Osteoblast (primary cell): ENCODE measurements around the gene CFAP77. TPM values are rescaled to one million over a fixed set of nuclear protein-coding genes. Genes with fewer than 3 reads are reported as not detected.

Experiments
- DNase-seq: peaks from one replicate; pipeline ENCODE4 v3.0.0; 2011; ENCODE audit warnings: low spot score, mixed read lengths; ENCODE audit not compliant: insufficient read length; ENCODE audit errors: missing footprints
- H2AFZ ChIP-seq: 2 replicates; pipeline ENCODE4 v1.6.0; 2011; ENCODE audit warnings: mild to moderate bottlenecking, low read length
- H3K27ac ChIP-seq: 2 replicates; pipeline ENCODE4 v1.5.1; 2011; ENCODE audit warnings: mild to moderate bottlenecking, low read depth, low read length, moderate library complexity
- H3K27me3 ChIP-seq: 2 replicates; pipeline ENCODE4 v1.6.0; 2012; ENCODE audit warnings: mild to moderate bottlenecking, control low read depth, inconsistent platforms, low read length, moderate library complexity; ENCODE audit not compliant: insufficient read depth
- H3K36me3 ChIP-seq: 2 replicates; pipeline ENCODE4 v1.5.1; 2011; ENCODE audit warnings: mild to moderate bottlenecking, low read length, control low read depth, moderate library complexity; ENCODE audit not compliant: insufficient read depth
- H3K4me1 ChIP-seq: 2 replicates; pipeline ENCODE4 v1.5.1; 2011; ENCODE audit warnings: mild to moderate bottlenecking, low read length, control low read depth, moderate library complexity; ENCODE audit not compliant: insufficient read depth
- H3K4me2 ChIP-seq: 2 replicates; pipeline ENCODE4 v1.6.0; 2011; ENCODE audit warnings: mild to moderate bottlenecking, low read length; ENCODE audit not compliant: insufficient read depth
- H3K4me3 ChIP-seq: fragments of 200-600 bp; sonication (generic); 3 replicates; pipeline ENCODE4 v1.5.1; 2012; ENCODE audit warnings: mild to moderate bottlenecking, low read length, inconsistent platforms; ENCODE audit not compliant: insufficient read depth
- H3K79me2 ChIP-seq: 2 replicates; pipeline ENCODE4 v1.6.0; 2012; ENCODE audit warnings: mild to moderate bottlenecking, low read length, control low read depth, inconsistent platforms; ENCODE audit not compliant: insufficient read depth
- H3K9me3 ChIP-seq: 2 replicates; pipeline ENCODE4 v1.5.1; 2011; ENCODE audit warnings: low read depth, low read length, control low read depth
- H4K20me1 ChIP-seq: 2 replicates; pipeline ENCODE4 v1.6.0; 2012; ENCODE audit warnings: mild to moderate bottlenecking, low read length, control low read depth; ENCODE audit not compliant: insufficient read depth
- total RNA-seq: library from RNA; depleted of rRNA; stranded (reverse); fragments of >200 nt; gene quantifications from 2 replicates; pipeline ENCODE4 v1.2.3, GENCODE V29; 2012
- TF ChIP-seq, protein P1 (sequence below): IDR thresholded peaks from 2 replicates; pipeline ENCODE4 v1.5.1; 2011; ENCODE audit warnings: mild to moderate bottlenecking, low read depth, low read length, moderate library complexity; ENCODE audit errors: extremely low read depth

The CFAP77 gene
- total RNA-seq, 1 donor: 0.36 TPM

DNA sequence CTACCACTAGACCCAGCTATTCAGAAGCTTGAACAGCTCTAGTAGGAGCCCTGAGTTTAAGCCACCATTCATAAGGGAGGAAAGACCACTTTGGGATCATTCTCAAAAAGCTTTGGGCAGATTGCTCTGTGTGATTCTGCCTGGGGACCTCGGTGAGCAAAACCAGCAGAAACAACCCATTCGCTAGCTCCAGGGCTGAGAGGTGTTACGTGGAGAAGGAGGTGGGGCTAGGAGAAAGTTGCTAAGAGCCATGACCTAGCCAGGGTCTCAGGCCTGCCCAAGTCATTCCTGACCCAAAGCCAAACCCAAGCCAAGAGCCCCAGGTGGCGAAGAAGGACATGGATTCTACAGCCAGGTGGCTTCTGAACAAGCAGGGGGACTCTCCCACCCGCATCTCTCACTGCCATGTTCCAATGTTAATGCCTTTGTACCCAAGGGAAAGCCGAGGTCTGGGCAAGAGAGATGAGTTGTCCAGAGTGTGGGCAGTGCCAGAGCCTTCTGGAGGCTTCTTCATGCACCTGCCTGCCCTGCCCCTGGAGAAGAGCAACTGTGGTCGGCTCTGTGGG lies 168.4 kb downstream of the CFAP77 start:
- Histone ChIP-seq H3K79me2 (no peaks in the 10 kb centered on the region), H3K36me3 (no peaks in the 10 kb centered on the region), H3K4me2 (no peak overlapping the region), H2AFZ (no peak overlapping the region), H3K9me3 (no peaks in the 10 kb centered on the region), H3K27ac (no peak overlapping the region), H3K27me3 (peaks cover 82% of the 10 kb centered on the region), H3K4me3 (no peak overlapping the region), H4K20me1 (peaks cover 19% of the 10 kb centered on the region), H3K4me1 (no peaks in the 10 kb centered on the region)
- DNase-seq: peak; percentile 82
- TF ChIP-seq, protein P1, sequence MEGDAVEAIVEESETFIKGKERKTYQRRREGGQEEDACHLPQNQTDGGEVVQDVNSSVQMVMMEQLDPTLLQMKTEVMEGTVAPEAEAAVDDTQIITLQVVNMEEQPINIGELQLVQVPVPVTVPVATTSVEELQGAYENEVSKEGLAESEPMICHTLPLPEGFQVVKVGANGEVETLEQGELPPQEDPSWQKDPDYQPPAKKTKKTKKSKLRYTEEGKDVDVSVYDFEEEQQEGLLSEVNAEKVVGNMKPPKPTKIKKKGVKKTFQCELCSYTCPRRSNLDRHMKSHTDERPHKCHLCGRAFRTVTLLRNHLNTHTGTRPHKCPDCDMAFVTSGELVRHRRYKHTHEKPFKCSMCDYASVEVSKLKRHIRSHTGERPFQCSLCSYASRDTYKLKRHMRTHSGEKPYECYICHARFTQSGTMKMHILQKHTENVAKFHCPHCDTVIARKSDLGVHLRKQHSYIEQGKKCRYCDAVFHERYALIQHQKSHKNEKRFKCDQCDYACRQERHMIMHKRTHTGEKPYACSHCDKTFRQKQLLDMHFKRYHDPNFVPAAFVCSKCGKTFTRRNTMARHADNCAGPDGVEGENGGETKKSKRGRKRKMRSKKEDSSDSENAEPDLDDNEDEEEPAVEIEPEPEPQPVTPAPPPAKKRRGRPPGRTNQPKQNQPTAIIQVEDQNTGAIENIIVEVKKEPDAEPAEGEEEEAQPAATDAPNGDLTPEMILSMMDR: no peak

DNA sequence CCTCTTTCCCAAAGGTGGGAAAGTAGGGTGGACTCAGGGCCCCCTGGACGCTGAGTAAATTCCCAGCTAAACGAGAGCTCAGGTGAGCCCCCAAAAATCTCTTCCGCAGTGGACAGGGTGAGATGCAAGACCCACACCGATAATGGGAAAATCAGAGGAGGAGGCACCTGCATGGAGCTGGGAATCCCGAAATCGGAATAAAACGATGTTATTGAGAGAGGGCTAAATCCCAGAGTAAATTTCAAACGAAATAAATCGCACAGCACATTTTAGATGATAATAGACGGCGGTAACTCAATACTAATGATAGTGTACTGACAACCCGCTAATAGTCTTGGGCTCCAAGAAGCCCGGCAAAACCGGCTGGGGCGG lies 169.4 kb downstream of the CFAP77 start:
- Histone ChIP-seq H3K27me3 (peaks cover 91% of the 10 kb centered on the region), H3K4me1 (no peaks in the 10 kb centered on the region), H2AFZ (no peak overlapping the region), H3K9me3 (no peaks in the 10 kb centered on the region), H3K79me2 (no peaks in the 10 kb centered on the region), H3K4me3 (no peak overlapping the region), H3K4me2 (no peak overlapping the region), H3K27ac (no peak overlapping the region), H3K36me3 (no peaks in the 10 kb centered on the region), H4K20me1 (peaks cover 21% of the 10 kb centered on the region)
- TF ChIP-seq, protein P1: no peak
- peak; percentile 54 for DNase-seq

DNA sequence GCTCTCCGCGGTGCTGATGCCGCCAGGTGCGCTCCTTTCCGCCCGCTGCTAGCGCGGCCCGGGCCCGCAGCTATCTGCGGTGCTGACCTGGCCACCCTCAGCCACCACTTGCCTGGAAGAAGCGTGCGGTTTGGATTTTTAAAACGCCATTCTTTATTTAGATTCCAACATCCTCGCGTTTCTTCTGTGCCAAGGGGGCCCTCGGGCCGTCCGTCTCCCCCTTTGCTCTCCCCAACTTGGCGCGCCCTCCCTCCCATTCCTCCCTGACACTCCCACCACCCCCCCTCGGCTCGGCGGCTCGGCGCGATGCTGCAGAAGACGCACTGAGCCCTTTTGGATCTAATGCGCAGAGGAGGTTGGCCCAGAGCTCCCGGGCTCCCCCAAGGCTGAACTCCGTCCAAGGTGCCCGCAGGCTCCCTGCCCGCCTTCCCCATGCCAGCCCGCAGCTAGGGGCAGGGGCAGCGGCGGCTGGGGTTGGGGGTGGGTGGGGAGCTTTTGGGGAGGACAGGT lies 172.3 kb downstream of the CFAP77 start, which contains the start of gene BARHL1:
TSS of gene BARHL1 (plus strand) at position 331 of the 510 bp plus-strand sequence. CDS start 192 bp downstream, outside the sequence.
- Histone ChIP-seq H3K27me3 (peaks cover 97% of the 10 kb centered on the region), H3K4me2 (peak within 1 kb of the TSS; percentile 75), H3K9me3 (no peaks in the 10 kb centered on the region), H3K36me3 (no peaks in the 10 kb centered on the region), H3K27ac (no peak within 1 kb of the TSS), H3K4me1 (no peaks in the 10 kb centered on the region), H2AFZ (no peak within 1 kb of the TSS), H4K20me1 (peaks cover 33% of the 10 kb centered on the region), H3K79me2 (no peaks in the 10 kb centered on the region), H3K4me3 (peak within 1 kb of the TSS; percentile 62)
- no peak for DNase-seq
- TF ChIP-seq, protein P1: no peak

DNA sequence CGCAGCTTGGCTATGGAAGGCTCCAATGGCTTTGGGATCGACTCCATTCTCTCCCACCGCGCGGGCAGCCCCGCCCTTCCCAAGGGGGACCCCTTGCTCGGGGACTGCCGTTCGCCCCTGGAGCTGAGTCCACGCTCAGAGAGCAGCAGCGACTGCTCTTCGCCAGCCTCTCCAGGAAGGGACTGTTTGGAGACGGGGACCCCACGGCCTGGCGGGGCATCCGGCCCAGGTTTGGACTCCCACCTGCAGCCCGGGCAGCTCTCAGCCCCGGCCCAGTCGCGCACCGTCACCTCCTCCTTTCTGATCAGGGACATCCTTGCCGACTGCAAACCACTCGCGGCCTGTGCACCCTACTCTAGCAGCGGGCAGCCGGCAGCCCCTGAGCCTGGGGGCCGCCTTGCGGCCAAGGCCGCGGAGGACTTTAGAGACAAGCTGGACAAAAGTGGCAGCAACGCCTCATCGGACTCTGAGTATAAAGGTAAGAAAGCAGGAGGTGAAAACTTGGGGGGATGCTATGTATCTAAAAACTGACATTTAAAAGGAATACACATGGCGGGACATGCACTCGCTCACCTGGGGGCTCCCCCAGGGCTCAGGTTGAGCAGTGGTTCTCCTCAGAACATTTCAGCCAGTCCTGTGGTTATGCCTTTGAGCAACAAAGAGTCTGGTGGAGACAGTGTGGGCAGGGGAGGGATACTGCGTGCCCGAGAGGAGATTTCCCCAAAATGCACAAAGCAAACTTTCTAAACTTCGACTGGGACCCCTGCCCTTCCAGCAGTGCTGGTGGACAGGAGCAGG lies 173.0 kb downstream of the CFAP77 start:
- Histone ChIP-seq H2AFZ (no peak overlapping the region), H3K79me2 (no peaks in the 10 kb centered on the region), H3K9me3 (no peaks in the 10 kb centered on the region), H3K27ac (no peak overlapping the region), H3K36me3 (no peaks in the 10 kb centered on the region), H3K27me3 (peaks cover 97% of the 10 kb centered on the region), H4K20me1 (peaks cover 38% of the 10 kb centered on the region), H3K4me1 (no peaks in the 10 kb centered on the region), H3K4me3 (no peak overlapping the region), H3K4me2 (no peak overlapping the region)
- peak; percentile 83 for DNase-seq
- TF ChIP-seq, protein P1: no peak
